A549 (cell line): ENCODE measurements around the gene REEP3.

Experiments
- POLR2A ChIP-seq: IDR thresholded peaks from 2 replicates; pipeline ENCODE4 v1.6.1; 2012; ENCODE audit warnings: mild to moderate bottlenecking, low read length
- TF ChIP-seq, protein P1 (sequence below): fragments of >200 bp; sonication (Bioruptor Twin); formaldehyde crosslinking; IDR thresholded peaks from 3 replicates; pipeline ENCODE4 v1.5.1; 2016

- no peak for TF ChIP-seq POLR2A
- TF ChIP-seq, protein P1, sequence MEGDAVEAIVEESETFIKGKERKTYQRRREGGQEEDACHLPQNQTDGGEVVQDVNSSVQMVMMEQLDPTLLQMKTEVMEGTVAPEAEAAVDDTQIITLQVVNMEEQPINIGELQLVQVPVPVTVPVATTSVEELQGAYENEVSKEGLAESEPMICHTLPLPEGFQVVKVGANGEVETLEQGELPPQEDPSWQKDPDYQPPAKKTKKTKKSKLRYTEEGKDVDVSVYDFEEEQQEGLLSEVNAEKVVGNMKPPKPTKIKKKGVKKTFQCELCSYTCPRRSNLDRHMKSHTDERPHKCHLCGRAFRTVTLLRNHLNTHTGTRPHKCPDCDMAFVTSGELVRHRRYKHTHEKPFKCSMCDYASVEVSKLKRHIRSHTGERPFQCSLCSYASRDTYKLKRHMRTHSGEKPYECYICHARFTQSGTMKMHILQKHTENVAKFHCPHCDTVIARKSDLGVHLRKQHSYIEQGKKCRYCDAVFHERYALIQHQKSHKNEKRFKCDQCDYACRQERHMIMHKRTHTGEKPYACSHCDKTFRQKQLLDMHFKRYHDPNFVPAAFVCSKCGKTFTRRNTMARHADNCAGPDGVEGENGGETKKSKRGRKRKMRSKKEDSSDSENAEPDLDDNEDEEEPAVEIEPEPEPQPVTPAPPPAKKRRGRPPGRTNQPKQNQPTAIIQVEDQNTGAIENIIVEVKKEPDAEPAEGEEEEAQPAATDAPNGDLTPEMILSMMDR = no peak
These were observed 84.2 kb downstream of the REEP3 start for GRCh38 chr10:63605197-63605967.
